ENCODE data around the gene ARPC1B. TPM values are rescaled to one million over a fixed set of nuclear protein-coding genes. Genes with fewer than 3 reads are reported as not detected.

Gene ARPC1B
- total and polyA plus RNA-seq, 4 donors, result 43.9 to 182 (median 112) TPM

DNA sequence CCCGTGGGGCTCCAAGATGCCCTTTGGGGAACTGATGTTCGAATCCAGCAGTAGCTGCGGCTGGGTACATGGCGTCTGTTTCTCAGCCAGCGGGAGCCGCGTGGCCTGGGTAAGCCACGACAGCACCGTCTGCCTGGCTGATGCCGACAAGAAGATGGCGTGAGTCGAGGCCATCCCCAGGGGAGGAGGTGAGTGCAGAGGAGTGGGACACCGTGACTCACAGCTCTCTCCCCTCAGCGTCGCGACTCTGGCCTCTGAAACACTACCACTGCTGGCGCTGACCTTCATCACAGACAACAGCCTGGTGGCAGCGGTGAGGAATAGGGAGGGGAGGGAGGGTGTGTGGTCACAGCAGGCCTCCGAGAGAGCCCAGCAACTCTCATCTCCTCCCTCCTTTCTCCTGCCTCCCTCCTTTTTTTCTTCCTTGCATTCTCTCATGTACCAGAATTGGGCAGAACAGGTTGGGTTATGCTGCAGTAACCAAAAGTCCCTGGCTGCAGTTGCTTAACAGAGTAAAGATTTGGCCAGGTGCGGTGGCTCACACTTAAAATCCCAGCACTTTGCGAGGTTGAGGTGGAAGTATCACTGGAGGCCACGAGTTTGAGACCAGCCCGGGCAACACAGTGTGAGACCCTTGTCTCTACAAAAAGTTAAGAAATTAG lies 16.5 kb downstream of the ARPC1B start:
- Histone ChIP-seq H3K9ac (ENCODE audit: low read depth in 1 of 2, low read length in 2 of 2) (no peak overlapping the region), H3K9me3 (ENCODE audit: control insufficient read depth in 4 of 4, low read length in 3 of 4) (no peaks in the 10 kb centered on the region), H3K4me1 (ENCODE audit: control insufficient read depth in 4 of 4, insufficient read depth in 4 of 4, low read length in 3 of 4) (peaks cover 8 to 25% (median 17%) of the 10 kb centered on the region in 4 donors), H3K27ac (ENCODE audit: low read depth in 1 of 2, low read length in 2 of 2) (no peak overlapping the region), H3K27me3 (ENCODE audit: control insufficient read depth in 4 of 4, insufficient read depth in 4 of 4, low read length in 3 of 4) (no peaks in the 10 kb centered on the region), H3K36me3 (ENCODE audit: control insufficient read depth in 4 of 4, insufficient read depth in 3 of 4, low read depth in 1 of 4, low read length in 3 of 4) (peaks cover 7 to 42% (median 10%) of the 10 kb centered on the region in 4 donors), H3K4me3 (ENCODE audit: low read depth in 1 of 3, low read length in 3 of 3) (no peak overlapping the region)
- no peak for DNase-seq (ENCODE audit: low spot score)
- TF ChIP-seq GABPA (IDR thresholded peaks at IDR 0.05 in 1 of 2, conservative IDR thresholded peaks at IDR 0.05 in 1 of 2) (no peak), TAF1 (conservative IDR thresholded peaks at IDR 0.05) (no peak), RXRA (IDR thresholded peaks at IDR 0.05) (no peak), SP1 (IDR thresholded peaks at IDR 0.05) (no peak), FOXA2 (IDR thresholded peaks at IDR 0.05) (no peak), HNF4G (IDR thresholded peaks at IDR 0.05) (no peak), NR2F2 (IDR thresholded peaks at IDR 0.05) (no peak), YY1 (IDR thresholded peaks at IDR 0.05) (no peak), HNF4A (conservative IDR thresholded peaks at IDR 0.05) (no peak), JUND (IDR thresholded peaks at IDR 0.05) (no peak), RAD21 (IDR thresholded peaks at IDR 0.05) (no peak), FOXA1 (IDR thresholded peaks at IDR 0.05) (no peak)
- TF ChIP-seq, protein P1, sequence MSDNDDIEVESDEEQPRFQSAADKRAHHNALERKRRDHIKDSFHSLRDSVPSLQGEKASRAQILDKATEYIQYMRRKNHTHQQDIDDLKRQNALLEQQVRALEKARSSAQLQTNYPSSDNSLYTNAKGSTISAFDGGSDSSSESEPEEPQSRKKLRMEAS (IDR thresholded peaks at IDR 0.05), result no peak
- TF ChIP-seq, protein P2, sequence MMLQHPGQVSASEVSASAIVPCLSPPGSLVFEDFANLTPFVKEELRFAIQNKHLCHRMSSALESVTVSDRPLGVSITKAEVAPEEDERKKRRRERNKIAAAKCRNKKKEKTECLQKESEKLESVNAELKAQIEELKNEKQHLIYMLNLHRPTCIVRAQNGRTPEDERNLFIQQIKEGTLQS (IDR thresholded peaks at IDR 0.05), result no peak
- TF ChIP-seq, protein P3, sequence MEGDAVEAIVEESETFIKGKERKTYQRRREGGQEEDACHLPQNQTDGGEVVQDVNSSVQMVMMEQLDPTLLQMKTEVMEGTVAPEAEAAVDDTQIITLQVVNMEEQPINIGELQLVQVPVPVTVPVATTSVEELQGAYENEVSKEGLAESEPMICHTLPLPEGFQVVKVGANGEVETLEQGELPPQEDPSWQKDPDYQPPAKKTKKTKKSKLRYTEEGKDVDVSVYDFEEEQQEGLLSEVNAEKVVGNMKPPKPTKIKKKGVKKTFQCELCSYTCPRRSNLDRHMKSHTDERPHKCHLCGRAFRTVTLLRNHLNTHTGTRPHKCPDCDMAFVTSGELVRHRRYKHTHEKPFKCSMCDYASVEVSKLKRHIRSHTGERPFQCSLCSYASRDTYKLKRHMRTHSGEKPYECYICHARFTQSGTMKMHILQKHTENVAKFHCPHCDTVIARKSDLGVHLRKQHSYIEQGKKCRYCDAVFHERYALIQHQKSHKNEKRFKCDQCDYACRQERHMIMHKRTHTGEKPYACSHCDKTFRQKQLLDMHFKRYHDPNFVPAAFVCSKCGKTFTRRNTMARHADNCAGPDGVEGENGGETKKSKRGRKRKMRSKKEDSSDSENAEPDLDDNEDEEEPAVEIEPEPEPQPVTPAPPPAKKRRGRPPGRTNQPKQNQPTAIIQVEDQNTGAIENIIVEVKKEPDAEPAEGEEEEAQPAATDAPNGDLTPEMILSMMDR (IDR thresholded peaks at IDR 0.05; ENCODE audit: low read depth, low read length, missing input control), result no peak
- TF ChIP-seq, protein P4, sequence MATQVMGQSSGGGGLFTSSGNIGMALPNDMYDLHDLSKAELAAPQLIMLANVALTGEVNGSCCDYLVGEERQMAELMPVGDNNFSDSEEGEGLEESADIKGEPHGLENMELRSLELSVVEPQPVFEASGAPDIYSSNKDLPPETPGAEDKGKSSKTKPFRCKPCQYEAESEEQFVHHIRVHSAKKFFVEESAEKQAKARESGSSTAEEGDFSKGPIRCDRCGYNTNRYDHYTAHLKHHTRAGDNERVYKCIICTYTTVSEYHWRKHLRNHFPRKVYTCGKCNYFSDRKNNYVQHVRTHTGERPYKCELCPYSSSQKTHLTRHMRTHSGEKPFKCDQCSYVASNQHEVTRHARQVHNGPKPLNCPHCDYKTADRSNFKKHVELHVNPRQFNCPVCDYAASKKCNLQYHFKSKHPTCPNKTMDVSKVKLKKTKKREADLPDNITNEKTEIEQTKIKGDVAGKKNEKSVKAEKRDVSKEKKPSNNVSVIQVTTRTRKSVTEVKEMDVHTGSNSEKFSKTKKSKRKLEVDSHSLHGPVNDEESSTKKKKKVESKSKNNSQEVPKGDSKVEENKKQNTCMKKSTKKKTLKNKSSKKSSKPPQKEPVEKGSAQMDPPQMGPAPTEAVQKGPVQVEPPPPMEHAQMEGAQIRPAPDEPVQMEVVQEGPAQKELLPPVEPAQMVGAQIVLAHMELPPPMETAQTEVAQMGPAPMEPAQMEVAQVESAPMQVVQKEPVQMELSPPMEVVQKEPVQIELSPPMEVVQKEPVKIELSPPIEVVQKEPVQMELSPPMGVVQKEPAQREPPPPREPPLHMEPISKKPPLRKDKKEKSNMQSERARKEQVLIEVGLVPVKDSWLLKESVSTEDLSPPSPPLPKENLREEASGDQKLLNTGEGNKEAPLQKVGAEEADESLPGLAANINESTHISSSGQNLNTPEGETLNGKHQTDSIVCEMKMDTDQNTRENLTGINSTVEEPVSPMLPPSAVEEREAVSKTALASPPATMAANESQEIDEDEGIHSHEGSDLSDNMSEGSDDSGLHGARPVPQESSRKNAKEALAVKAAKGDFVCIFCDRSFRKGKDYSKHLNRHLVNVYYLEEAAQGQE (IDR thresholded peaks at IDR 0.05), result no peak
- TF ChIP-seq, protein P5, sequence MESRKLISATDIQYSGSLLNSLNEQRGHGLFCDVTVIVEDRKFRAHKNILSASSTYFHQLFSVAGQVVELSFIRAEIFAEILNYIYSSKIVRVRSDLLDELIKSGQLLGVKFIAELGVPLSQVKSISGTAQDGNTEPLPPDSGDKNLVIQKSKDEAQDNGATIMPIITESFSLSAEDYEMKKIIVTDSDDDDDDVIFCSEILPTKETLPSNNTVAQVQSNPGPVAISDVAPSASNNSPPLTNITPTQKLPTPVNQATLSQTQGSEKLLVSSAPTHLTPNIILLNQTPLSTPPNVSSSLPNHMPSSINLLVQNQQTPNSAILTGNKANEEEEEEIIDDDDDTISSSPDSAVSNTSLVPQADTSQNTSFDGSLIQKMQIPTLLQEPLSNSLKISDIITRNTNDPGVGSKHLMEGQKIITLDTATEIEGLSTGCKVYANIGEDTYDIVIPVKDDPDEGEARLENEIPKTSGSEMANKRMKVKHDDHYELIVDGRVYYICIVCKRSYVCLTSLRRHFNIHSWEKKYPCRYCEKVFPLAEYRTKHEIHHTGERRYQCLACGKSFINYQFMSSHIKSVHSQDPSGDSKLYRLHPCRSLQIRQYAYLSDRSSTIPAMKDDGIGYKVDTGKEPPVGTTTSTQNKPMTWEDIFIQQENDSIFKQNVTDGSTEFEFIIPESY (IDR thresholded peaks at IDR 0.05), result no peak
- 97% methylated on average over 23 of the region's 23 CpGs for WGBS

Measured in liver (tissue), 9 donors.